Heart left ventricle (tissue), 13 donors: ENCODE data around the gene TPI1.

Source experiments
- POLR2A ChIP-seq, 2 donors: fragments of 450-650 bp; IDR thresholded peaks; one replicate each; pipeline ENCODE4 v1.6.1; 2017; ENCODE audit warnings: antibody characterized with exemption in 2 of 2, mild to moderate bottlenecking in 2 of 2, moderate library complexity in 2 of 2
- TF ChIP-seq, protein P1 (sequence below), 12 donors: fragments of 200-600 bp; sonication (generic) in 4 of 12; IDR thresholded peaks; one replicate each; pipeline versions ENCODE4 v1.5.0 to v1.8.0; 2018 to 2022; ENCODE audit warnings: antibody characterized with exemption in 12 of 12, mild to moderate bottlenecking in 5 of 12
- donor health status: ischemic (EF 13 %, LVEDD 7.1; RV severe dilation, severe dysfunction).
- donor health status: DM: no; HTN: yes; CAD: no.
- donor health status: DM: no; HTN: no; CAD: no.
- donor health status: ischemic (EF 25% LVEDD 6.9; RV normal size, moderate dysfunction).
- donor health status: ischemic (EF 25% LVEDD 5.7; RV mildly dilated, moderate dysfunction).
- donor health status: ischemic (EF 35%, LVEDD 5.7; RV mildly dilated, moderate dysfunction).
- donor health status: nonischemic (EF 11% LVEDD 7.7; RV severe dilation, severe dysfunction).
- donor health status: DM: yes; HTN: yes; CAD: no.
- donor health status: PGD.
- donor health status: ischemic (EF 29% LVEDD 5.4; RV normal size, mild dysfunction).
- donor health status: nonischemic (EF 23%, LVEDD 6.1; RV moderate dilation, normal function).

DNA sequence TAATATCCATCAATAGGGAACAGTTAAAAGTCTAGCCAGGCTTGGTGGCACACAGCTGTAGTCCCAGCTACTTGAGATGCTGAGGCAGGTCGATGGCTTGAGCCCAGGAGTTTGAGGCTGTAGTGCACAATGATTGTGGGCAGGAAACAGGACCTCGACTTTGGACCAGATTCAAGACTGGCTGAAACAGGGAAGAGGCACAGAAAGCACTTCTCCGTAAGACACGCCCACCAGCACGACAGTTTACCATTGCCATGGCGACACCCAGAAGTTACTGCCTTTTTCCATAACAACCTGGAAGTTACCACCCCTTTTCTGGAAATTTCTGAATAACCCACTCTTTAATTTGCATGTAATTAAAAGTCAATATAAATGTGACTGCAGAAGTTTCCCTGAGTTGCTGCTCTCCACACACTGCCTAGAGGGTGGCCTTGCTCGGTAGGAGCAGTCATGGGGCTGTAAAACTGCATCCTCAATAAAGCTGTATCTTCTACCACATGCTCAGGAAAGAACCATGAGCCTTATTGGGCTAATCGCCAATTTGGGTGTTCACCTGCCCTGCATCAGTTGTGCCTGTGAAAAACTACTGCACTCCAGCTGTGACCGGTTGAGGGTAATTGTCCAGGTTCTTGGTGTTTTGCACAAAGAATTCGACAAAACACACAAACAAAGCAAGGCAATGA is 32.6 kb downstream of the TPI1 start:
- TF ChIP-seq, protein P1, sequence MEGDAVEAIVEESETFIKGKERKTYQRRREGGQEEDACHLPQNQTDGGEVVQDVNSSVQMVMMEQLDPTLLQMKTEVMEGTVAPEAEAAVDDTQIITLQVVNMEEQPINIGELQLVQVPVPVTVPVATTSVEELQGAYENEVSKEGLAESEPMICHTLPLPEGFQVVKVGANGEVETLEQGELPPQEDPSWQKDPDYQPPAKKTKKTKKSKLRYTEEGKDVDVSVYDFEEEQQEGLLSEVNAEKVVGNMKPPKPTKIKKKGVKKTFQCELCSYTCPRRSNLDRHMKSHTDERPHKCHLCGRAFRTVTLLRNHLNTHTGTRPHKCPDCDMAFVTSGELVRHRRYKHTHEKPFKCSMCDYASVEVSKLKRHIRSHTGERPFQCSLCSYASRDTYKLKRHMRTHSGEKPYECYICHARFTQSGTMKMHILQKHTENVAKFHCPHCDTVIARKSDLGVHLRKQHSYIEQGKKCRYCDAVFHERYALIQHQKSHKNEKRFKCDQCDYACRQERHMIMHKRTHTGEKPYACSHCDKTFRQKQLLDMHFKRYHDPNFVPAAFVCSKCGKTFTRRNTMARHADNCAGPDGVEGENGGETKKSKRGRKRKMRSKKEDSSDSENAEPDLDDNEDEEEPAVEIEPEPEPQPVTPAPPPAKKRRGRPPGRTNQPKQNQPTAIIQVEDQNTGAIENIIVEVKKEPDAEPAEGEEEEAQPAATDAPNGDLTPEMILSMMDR (IDR thresholded peaks at IDR 0.05): no peak
- TF ChIP-seq POLR2A (IDR thresholded peaks at IDR 0.05): no peak
